OCI-LY3 (cell line): Measurements from ENCODE around the gene CCDC3.

Source experiments
- H2AFZ ChIP-seq: fragments of 200-600, 300-600 bp; shearing (Covaris generic); 2 replicates; pipeline ENCODE4 v1.6.0; 2014; ENCODE audit warnings: antibody characterized with exemption, low read depth, low read length
- H3K27ac ChIP-seq: fragments of 200-600, 300-600 bp; sonication (generic); 2 replicates; pipeline ENCODE4 v1.5.1; 2014; ENCODE audit warnings: mild to moderate bottlenecking, low read length, moderate library complexity, mixed read lengths
- H3K27me3 ChIP-seq: fragments of 200-600, 300-600 bp; sonication (generic); 2 replicates; pipeline ENCODE4 v1.6.1; 2014; ENCODE audit warnings: low read depth, low read length, mixed read lengths
- H3K36me3 ChIP-seq: fragments of 200-600, 300-600 bp; sonication (generic); replicated peaks from 2 replicates; pipeline ENCODE3; 2014; ENCODE audit warnings: low read depth, low read length, mixed read lengths
- H3K4me1 ChIP-seq: fragments of 300-600, 200-600 bp; sonication (generic); 2 replicates; pipeline ENCODE4 v1.6.1; 2014; ENCODE audit warnings: low read length, mixed read lengths
- H3K4me2 ChIP-seq: fragments of 200-600, 300-600 bp; sonication (generic); 2 replicates; pipeline ENCODE4 v1.6.1; 2014; ENCODE audit warnings: low read length, mixed read lengths
- H3K4me3 ChIP-seq: fragments of 300-600, 200-600 bp; sonication (generic); 2 replicates; pipeline ENCODE4 v1.5.1; 2014; ENCODE audit warnings: antibody characterized with exemption, mild to moderate bottlenecking, low read length, moderate library complexity
- H3K79me2 ChIP-seq: fragments of 300-600, 200-600 bp; shearing (Covaris generic); 2 replicates; pipeline ENCODE4 v1.6.1; 2014; ENCODE audit warnings: mild to moderate bottlenecking, low read length, mixed read lengths
- H3K9ac ChIP-seq: fragments of 300-600, 200-600 bp; shearing (Covaris generic); 2 replicates; pipeline ENCODE4 v1.6.0; 2014; ENCODE audit warnings: mild to moderate bottlenecking, low read length, moderate library complexity
- H3K9me3 ChIP-seq: fragments of 200-600, 300-600 bp; shearing (Covaris generic); 2 replicates; pipeline ENCODE4 v1.6.1; 2014; ENCODE audit warnings: low read length, mixed read lengths; ENCODE audit not compliant: insufficient read depth
- H4K20me1 ChIP-seq: fragments of 200-600, 300-600 bp; sonication (generic); 2 replicates; pipeline ENCODE4 v1.6.1; 2016; ENCODE audit warnings: low read length, mixed read lengths; ENCODE audit not compliant: insufficient read depth
- CTCF ChIP-seq: fragments of 200-600, 300-600 bp; sonication (generic); IDR thresholded peaks from 2 replicates; pipeline ENCODE4 v1.5.1; 2014; ENCODE audit warnings: antibody characterized with exemption, low read length, low read depth
- EZH2phosphoT487 ChIP-seq: fragments of 200-600 bp; shearing (Covaris generic); IDR thresholded peaks from 2 replicates; pipeline ENCODE4 v1.6.1; 2018; ENCODE audit warnings: antibody characterized with exemption, mixed run types, low read depth

CCDC3 gene

GRCh38 chr10:12854988-12855387, 146.5 kb downstream of the CCDC3 start:
- no peak for TF ChIP-seq EZH2phosphoT487
- no peak for TF ChIP-seq CTCF
- H3K9me3 ChIP-seq: no peaks in the 10 kb centered on the region
- H3K4me3 ChIP-seq: no peak overlapping the region
- no peaks in the 10 kb centered on the region for H3K4me1 ChIP-seq
- H4K20me1 ChIP-seq: no peaks in the 10 kb centered on the region
- H3K9ac ChIP-seq: no peak overlapping the region
- H3K79me2 ChIP-seq: no peaks in the 10 kb centered on the region
- no peaks in the 10 kb centered on the region for H3K27me3 ChIP-seq
- no peak overlapping the region for H3K4me2 ChIP-seq
- H3K36me3 ChIP-seq: no peaks in the 10 kb centered on the region
- H2AFZ ChIP-seq: no peak overlapping the region
- H3K27ac ChIP-seq: no peak overlapping the region

GRCh38 chr10:12852687-12853086, 148.8 kb downstream of the CCDC3 start:
- H3K79me2 ChIP-seq: no peaks in the 10 kb centered on the region
- H2AFZ ChIP-seq: no peak overlapping the region
- H3K27ac ChIP-seq: no peak overlapping the region
- TF ChIP-seq EZH2phosphoT487: no peak
- no peak for TF ChIP-seq CTCF
- no peaks in the 10 kb centered on the region for H3K36me3 ChIP-seq
- H3K4me1 ChIP-seq: no peaks in the 10 kb centered on the region
- H3K9me3 ChIP-seq: no peaks in the 10 kb centered on the region
- H4K20me1 ChIP-seq: no peaks in the 10 kb centered on the region
- H3K4me2 ChIP-seq: no peak overlapping the region
- no peak overlapping the region for H3K9ac ChIP-seq
- H3K4me3 ChIP-seq: no peak overlapping the region
- H3K27me3 ChIP-seq: no peaks in the 10 kb centered on the region

- no peaks in the 10 kb centered on the region for H3K4me1 ChIP-seq
- H4K20me1 ChIP-seq: no peaks in the 10 kb centered on the region
- H3K36me3 ChIP-seq: no peaks in the 10 kb centered on the region
- no peaks in the 10 kb centered on the region for H3K27me3 ChIP-seq
- no peak overlapping the region for H3K27ac ChIP-seq
- H3K4me2 ChIP-seq: no peak overlapping the region
- no peak overlapping the region for H2AFZ ChIP-seq
- H3K4me3 ChIP-seq: no peak overlapping the region
- H3K9me3 ChIP-seq: no peaks in the 10 kb centered on the region
- no peaks in the 10 kb centered on the region for H3K79me2 ChIP-seq
- H3K9ac ChIP-seq: no peak overlapping the region
- TF ChIP-seq CTCF (no peak), EZH2phosphoT487 (no peak)
Observed at GRCh38 chr10:12849319-12850181, 152.0 kb downstream of the CCDC3 start.

GRCh38 chr10:12848439-12849173, 152.9 kb downstream of the CCDC3 start:
- H3K4me1 ChIP-seq: no peaks in the 10 kb centered on the region
- no peak overlapping the region for H3K9ac ChIP-seq
- no peak overlapping the region for H2AFZ ChIP-seq
- no peak for TF ChIP-seq CTCF
- TF ChIP-seq EZH2phosphoT487: no peak
- H3K4me3 ChIP-seq: no peak overlapping the region
- H3K36me3 ChIP-seq: no peaks in the 10 kb centered on the region
- no peaks in the 10 kb centered on the region for H3K79me2 ChIP-seq
- H3K4me2 ChIP-seq: no peak overlapping the region
- no peaks in the 10 kb centered on the region for H3K27me3 ChIP-seq
- no peaks in the 10 kb centered on the region for H4K20me1 ChIP-seq
- H3K9me3 ChIP-seq: no peaks in the 10 kb centered on the region
- no peak overlapping the region for H3K27ac ChIP-seq
